HL-60/S4 treated with retinoic acid at 250 ng/mL for 4 days and 3 days (cell line): ENCODE results near the gene NLRP3.

ENCODE experiments used
- in situ Hi-C: fragments of 300-500 bp; cut with MboI; formaldehyde crosslinking; loops from 2 replicates; pipeline ENCODE4 v1.7.0; 2022; ENCODE audit warnings: low sequenced_read_pairs

Gene NLRP3

DNA sequence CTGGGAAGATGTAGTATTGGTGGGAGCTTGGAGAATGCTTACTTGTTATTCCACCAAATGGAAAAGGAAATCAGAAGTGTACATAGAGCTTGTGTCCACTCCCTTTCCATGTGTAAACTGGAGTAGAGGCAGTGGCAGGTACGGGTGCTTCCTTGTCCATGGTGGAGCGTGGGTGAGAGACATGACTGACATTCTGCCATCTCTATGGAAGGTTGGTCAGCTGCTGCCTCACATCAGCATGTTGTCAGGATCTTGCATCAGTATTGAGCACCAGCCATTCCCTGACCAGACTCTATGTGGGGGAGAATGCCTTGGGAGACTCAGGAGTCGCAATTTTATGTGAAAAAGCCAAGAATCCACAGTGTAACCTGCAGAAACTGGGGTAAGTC, 19.8 kb downstream of the NLRP3 start:
- in situ Hi-C loops: no loop called here

DNA sequence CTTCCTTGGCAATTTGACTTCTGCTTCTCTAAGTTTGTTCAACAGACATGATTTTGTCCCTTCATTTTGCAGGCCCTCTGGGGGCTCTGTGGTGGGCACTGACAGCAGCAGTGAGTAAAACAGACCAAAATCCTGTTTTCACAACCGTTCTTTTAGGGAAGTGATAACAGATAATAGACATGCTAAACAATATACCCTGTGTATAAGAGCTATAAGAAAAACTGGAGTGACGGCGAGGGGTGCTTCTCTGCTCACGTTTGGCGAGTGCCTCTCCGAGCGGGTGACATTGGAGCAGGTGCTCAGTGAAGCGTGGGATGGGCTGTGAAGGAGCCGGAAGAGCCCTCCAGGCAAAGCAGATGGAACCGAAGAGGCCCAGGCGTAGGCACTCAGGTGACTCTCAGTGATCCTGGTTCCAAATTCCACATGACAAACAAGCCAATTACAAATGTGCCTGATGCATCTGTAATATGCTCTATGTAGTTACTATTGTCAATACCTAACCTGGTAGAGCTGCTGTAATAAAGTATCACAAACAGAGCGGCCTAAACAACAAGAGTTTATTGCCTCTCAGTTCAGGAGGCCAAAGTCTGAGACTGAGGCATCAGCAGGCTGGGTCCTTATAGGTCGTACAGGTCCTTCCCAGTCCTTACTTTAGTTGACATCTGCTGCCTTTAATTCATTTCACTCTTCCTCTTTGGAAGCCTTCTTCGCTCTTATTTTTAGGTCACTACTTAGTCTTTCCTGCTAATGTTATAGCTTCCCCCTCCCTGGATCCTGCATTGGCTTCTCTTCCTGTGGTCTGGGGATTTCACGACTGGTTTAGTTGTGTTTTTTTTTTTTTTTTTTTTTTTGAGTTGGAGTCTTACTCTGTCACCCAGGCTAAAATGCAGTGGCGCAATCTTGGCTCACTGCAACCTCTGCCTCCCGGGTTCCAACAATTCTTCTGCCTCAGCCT, 21.9 kb downstream of the NLRP3 start:
- in situ Hi-C loops: no loop called here

DNA sequence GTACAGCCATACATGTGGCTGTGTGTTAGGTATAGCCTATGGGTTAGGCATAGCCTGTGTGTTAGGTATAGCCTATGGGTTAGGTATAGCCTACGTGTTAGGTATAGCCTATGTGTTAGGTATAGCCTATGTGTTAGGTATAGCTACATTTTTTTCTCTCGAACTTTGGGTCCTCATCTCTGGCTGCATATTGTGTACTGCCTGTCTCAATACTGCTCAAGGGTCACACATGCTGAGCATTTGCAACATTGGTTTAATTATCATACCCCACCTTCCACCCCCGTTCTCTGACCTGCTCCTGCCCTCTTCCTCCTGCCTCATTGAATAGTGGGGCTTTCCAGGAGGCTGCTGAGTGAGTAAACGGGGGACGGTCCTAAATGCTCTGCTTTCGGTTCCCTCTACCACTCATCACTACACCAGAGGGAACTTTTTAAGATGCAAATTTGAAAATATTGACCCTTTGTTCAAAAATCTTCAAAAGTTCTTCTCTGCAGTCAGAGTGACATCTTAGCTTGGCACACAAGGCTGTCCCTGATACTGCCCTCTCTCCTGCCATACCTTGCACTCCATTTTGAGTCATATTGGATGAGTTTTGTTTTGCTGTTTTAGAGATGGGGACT, 24.1 kb downstream of the NLRP3 start:
- in situ Hi-C loops: no loop called here

DNA sequence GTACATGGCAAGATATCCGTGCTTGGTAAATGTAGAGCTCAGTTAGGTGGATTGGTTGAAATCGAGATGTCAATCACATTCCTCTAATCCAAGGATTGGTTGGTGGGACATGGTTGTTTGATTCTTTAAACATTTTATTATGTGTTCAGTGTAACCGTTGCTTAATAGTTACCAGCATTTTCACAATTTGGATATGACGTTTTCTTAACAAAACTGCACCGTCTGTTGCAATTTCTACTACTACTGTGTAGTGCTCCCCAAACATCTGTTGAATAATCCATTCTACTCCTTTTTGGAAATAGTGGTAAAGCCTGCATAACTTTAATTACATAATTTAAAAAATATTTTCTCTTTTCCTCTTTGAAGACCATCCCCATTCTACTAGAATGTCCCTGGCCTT, 25.6 kb downstream of the NLRP3 start:
- in situ Hi-C loops: no loop called here

DNA sequence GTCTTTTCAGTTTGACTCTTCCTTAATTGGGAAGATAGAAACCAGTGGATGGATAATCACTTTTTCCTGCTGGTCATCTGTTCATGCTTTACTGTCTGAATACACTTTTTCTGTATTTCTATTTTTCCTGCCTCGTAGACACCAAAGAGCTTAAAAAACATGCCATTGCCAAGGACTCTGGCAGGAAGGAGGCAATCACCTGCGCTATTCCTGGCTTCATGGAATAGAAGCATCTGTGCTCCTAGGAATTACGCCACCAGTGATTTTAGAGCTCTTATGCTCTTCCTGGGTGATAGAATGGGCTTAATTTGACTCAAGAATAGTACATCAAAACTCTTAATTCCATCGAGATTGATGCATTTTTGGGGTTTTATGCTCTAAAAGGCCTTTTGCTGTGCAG, 26.2 kb downstream of the NLRP3 start:
- in situ Hi-C loops: no loop called here

DNA sequence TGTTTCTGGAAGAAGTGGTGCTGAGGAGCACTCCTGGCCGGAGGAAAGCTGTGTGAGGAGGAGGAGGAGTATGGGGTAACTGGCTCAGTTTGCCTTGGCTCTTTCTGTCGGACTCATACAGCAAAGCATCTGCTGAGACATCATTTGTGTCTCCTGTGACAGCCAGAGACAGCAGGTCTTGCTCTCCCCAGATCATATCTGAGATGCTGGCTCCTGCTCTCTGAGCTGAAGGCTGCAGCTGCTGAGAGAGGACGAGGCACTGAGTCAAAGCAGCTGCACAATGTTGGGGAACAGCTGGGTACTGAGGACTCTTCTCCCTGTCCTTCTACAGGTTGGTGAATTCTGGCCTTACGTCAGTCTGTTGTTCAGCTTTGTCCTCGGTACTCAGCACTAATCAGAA, 27.7 kb downstream of the NLRP3 start:
- in situ Hi-C loops: no loop called here

DNA sequence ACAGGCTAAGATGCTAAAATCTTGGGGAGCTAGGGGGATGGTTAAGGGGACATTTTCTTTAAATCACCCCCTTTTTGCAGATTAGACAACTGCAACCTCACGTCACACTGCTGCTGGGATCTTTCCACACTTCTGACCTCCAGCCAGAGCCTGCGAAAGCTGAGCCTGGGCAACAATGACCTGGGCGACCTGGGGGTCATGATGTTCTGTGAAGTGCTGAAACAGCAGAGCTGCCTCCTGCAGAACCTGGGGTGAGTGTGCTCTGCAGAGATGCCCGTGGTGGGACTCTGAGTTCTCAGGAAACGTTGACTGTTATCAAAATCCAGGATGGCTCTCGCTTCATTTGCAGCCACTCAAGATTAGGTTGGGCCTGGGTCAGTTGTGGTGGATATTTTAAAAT, 28.6 kb downstream of the NLRP3 start:
- in situ Hi-C loops: no loop called here

DNA sequence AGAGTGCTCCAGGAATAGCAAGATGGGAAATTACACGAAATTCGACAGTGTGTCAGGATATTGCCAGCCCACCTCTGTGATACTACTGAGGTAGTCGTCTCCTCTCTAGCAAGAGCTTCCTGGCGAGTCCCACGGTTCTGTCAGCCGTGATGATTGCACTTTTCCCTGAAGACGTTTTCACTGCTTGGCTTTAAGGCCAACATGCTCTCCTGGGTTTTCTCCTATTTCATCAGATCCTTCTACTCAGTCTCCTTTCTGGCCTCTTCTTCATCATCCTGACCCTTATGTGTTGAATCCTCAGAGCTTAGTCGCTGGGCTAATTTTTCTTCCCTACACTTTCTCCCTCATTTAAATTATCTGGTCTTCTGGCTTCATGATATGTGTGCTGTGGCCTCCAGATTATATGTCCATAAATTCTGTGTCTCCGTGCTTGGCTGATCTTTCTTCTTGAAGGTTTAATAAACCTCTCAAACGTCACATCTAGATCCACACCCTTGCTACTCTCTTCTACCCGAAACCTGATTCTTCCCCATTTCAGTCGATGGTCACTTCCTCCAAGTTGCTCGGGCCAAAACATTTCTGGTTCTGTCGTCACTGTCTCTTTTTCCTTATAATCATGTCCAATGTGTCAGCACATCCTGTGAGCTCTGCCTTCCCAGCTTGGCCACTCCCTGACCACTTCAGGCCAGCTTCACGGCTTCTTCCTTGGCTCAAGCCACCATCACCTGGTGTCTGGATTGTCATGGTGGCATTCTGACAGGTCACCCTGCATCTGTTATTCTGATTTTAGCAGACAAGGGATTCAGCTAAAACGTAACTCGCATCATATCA, 29.8 kb downstream of the NLRP3 start:
- in situ Hi-C loops: no loop called here

DNA sequence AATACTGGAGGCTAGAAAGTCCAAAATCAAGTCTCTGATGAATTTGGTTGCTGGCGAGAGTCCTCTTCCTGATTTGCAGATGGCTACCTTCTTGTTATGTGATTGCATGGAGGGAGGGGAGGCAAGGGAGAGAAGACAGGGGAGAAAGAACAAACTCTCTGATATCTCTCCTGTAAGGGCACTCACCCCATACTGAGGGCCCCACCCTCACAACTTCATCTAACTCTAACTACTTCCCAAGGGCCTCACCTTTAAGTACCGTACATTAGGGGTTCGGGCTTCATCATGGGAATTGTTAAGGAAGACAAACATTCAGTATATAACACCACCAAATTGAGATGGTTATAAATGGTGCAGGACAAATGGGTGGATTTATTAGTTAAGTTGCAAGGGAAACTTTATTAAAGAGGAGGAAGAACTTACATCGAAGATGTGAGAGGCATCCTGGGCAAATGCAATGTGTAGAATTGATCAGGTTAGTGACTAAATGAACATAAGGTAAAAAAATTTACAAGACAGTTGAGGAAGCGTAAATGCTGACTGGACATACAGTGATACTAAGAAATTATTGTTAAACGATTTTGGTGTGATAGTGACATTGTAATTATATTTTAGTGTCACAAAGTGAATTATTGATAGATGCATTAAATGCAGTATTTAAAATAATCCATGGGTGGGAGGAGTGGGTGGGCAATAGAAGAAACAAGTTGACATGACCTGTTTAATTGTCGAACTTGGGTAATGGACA, 31.4 kb downstream of the NLRP3 start:
- in situ Hi-C loops: no loop called here

DNA sequence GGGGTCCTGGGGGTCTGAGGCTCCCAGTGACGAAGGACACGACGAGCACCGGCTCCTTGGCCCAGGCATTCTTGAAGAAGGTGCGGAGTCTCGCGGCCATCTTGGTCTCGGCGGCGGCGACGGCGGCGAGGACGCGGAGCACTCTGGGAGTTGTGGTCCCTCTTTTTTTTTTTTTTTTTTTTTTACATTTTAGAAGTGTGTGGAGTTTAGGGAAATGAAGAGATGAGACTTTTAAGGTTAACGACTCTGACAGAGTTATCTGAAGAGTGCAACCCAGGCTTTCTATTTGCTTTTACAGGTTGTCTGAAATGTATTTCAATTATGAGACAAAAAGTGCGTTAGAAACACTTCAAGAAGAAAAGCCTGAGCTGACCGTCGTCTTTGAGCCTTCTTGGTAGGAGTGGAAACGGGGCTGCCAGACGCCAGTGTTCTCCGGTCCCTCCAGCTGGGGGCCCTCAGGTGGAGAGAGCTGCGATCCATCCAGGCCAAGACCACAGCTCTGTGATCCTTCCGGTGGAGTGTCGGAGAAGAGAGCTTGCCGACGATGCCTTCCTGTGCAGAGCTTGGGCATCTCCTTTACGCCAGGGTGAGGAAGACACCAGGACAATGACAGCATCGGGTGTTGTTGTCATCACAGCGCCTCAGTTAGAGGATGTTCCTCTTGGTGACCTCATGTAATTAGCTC, 32.3 kb downstream of the NLRP3 start:
- in situ Hi-C loops: no loop called here

DNA sequence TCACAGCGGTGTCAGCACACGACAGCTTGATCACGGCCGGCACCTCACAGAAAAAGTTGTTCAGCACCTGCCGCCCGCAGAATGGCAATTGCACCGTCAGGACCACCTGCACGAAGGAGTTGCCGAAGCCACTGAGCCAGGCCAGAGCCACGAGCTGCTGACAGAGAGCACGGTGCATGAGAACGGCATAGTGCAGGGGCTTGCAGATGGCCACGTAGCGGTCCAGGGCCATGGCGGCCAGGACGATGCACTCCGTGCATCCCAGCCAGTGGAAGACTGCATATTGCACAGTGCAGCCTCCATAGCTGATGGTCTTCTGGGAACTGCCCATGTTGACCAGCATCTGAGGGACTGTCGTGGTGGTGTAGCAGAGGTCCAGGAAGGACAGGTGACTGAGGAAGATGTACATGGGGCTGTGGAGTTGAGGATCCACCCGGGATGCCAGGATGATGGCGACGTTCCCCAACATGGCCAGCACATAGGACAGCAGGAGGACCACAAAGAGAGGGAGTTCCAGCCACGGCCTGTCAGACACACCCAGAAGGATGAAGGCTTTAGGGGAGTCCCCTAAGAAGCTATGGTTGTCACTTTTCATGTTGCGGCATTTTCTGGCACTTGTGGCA, 35.5 kb downstream of the NLRP3 start:
- in situ Hi-C loops: no loop called here

DNA sequence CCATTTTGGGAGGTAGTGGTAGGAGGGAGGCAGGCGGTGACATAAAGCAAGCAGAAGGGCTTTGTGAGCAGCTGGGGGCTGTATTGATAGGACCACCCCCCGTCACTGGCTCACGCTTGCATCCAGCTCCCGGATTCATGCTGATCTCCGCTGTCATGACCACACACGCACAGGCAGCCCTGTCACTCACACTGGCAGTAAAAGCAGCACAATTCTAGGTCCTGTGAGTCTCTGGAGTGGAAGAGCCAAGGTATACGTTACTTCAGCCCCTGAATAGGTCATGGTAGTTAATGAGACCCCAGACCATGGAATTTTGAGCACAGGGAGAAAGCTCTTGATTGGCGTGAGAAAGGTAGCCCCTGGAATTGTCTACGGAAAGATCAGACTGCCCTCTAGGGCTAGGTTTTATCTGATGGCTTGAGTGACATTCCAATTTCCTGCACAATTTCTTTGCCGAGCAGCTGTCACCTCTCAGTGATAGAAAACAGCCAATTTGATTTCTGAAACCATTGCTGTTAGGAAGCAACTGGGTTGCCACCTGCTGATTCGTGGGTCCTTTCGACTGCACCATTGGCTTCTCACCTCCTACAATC, 36.6 kb downstream of the NLRP3 start:
- in situ Hi-C loops: no loop called here

DNA sequence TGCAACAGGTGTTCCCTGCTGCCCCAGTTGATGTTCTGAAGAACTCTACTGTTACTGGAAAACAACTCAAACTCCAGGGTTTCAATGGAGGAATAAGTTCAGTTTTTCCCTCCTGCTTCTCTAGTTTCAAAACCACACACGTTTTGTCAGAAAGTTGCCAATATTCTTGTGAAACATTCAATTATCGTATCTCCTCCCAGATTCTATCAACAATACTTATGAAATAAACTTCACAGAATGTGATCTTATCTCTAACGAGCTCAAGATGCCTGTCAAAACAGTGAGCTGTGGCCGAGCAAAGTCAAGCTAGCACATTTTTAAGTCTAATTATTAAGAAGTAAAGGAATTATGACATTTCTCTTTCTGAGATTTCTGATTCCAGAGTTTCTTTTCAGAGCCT, 37.3 kb downstream of the NLRP3 start:
- in situ Hi-C loops: no loop called here

DNA sequence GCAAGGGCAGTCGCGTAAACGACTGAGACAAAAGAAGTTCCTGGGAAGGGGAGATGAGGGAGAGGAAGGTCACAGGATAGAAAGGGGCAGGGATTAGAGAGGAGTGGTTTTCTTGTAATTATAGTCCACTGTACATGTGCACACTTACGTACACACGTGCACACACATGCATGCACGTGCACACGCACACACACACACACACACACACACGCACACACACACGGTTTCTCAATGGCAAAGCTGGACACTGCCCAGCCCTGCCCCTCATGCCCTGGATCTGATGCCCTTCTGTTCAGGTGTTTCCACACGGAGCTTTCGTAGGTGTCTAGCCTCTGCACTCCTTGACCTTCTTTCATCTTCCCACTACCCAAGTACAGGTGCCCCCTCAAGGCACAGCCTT, 38.0 kb downstream of the NLRP3 start:
- in situ Hi-C loops: no loop called here

DNA sequence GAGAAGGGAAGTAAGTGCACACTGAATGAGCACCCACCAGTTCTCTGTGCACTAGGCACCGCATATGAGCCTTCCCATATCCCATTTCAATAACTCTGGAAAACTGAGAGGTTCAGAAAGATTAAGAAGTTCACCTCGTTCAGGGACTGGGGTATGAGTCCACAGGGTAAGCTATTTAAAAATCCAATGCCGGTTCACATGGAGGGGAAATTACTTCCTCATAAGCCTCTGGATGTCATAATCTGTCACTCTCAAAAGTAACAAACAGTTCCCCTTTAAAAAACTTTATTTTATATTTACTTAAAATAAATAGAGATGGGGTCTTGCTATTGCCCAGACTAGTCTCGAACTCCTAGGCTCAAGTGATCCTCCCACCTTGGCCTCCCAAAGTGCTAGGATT, 40.0 kb downstream of the NLRP3 start:
- in situ Hi-C loops: no loop called here

DNA sequence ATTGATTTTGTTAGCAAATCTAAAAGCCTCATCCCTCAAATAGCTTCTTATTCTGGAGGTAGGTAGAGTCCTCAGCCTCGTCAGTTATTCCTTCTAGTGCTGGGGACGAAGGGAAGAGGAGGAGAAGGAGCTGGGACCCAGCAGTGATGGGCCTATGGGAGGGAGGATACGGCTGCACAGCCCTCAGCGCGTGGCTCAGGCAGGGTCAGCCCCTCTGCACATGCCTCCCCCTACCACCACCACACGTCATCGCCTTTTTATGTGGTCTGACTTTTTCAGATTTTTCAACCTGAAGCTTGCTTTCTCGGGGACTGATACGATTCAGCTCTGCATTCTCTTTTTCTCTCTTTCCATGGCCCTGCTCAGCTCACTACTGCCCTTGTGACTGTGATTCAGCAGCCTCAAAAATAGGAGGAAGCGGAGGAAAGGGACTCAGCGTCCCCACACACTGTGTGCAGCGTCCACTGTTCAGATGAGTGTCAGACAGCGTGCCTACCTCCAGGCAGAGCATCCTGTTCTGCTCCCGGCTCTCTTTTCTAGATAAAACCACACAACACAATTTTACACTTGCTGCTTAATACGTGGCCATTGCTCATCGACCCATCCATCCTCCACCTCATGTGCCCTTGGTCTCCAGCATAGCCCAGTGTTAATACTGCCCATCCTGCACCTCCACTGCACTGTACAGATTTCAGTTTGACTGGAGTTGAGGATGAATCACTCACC, 41.1 kb downstream of the NLRP3 start:
- in situ Hi-C loops: no loop called here

DNA sequence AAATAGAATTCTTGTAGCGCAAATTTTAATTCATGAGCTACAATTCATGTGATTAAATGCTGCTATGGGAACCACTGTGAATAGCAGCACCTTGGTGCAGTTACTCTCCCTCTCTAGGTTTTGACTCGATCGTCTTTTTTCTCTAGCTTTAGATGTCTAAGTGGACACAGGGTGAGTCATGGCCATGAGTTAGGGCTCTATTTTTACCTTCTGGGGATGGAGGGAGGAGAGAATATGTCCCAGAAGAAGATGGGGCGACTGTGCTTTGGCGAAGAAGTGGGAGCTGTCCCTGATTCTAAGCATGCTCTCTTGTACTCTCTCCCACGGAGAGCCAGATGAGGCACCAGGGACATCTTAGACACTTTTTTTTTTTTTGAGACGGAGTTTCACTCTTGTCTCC, 43.5 kb downstream of the NLRP3 start:
- in situ Hi-C loops: no loop called here

DNA sequence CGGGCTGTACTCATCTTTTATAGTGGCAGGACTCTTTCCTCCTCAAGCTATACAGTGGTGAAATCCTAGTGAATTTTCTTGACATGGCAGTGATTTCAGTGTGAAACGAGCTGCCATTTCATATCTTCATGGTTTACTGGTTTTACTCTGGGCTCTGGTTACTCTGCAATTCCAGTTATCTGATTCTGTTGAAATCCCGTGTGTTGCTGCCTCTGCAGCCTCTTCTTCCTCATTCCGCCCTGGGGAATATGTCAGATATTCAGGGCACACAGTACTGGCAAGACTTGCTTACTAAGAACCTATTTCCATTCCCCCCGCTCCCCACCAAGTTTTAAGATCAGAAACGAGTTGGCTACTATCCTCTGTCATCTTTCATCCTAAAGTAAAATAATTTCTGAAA, 49.8 kb downstream of the NLRP3 start:
- in situ Hi-C loops: no loop called here

DNA sequence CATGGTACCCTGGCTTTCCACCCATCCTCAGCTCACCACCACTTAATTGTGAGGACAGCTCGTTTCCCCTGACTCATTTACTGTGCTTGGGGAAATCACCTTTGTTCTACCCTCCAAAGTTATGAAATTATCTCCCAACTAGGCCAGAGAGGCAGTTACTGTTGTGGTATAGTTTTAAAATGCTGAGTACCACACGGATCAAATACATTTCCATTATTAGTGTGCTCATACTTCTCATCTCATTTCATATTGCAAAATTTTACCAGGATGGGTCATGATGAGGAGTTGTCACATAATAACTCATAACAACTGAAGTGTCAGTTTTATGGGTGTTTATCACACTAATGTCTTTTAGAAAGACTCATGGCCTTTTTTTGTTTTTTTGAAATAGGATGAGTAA, 51.2 kb downstream of the NLRP3 start:
- in situ Hi-C loops: no loop called here
